ENCODE measurements around the gene ATP6V0E1.

The ATP6V0E1 gene

GRCh38 chr5:173055042-173055721 lies 71.6 kb downstream of the ATP6V0E1 start:
- TF ChIP-seq GATA2 (IDR thresholded peaks at IDR 0.05; ENCODE audit: low read depth, low read length) (no peak), GATA3 (IDR thresholded peaks at IDR 0.05; ENCODE audit: low read depth, low read length) (no peak)

- TF ChIP-seq GATA3 (IDR thresholded peaks at IDR 0.05; ENCODE audit: low read depth, low read length) = no peak
- no peak for TF ChIP-seq GATA2 (IDR thresholded peaks at IDR 0.05; ENCODE audit: low read depth, low read length)
These were observed 72.1 kb downstream of the ATP6V0E1 start for GRCh38 chr5:173055722-173055982.

- TF ChIP-seq GATA3 (IDR thresholded peaks at IDR 0.05; ENCODE audit: low read depth, low read length) = no peak
- no peak for TF ChIP-seq GATA2 (IDR thresholded peaks at IDR 0.05; ENCODE audit: low read depth, low read length)
These were observed 72.6 kb downstream of the ATP6V0E1 start, which contains the start of gene CREBRF for GRCh38 chr5:173055983-173056782. Gene CREBRF (plus strand): TSS chr5:173056352. CDS start chr5:173080776, 24,424 bp downstream.

- TF ChIP-seq GATA3 (IDR thresholded peaks at IDR 0.05; ENCODE audit: low read depth, low read length) (no peak), GATA2 (IDR thresholded peaks at IDR 0.05; ENCODE audit: low read depth, low read length) (no peak)
These were observed 73.2 kb downstream of the ATP6V0E1 start for GRCh38 chr5:173056783-173057061.

- TF ChIP-seq GATA2 (IDR thresholded peaks at IDR 0.05; ENCODE audit: low read depth, low read length) (no peak), GATA3 (IDR thresholded peaks at IDR 0.05; ENCODE audit: low read depth, low read length) (no peak)
These were observed 73.7 kb downstream of the ATP6V0E1 start for GRCh38 chr5:173057062-173057924.

- TF ChIP-seq GATA3 (IDR thresholded peaks at IDR 0.05; ENCODE audit: low read depth, low read length) = no peak
- no peak for TF ChIP-seq GATA2 (IDR thresholded peaks at IDR 0.05; ENCODE audit: low read depth, low read length)
These were observed 78.6 kb downstream of the ATP6V0E1 start for GRCh38 chr5:173062141-173062540.

GRCh38 chr5:173065155-173065554 lies 81.6 kb downstream of the ATP6V0E1 start:
- no peak for TF ChIP-seq GATA2 (IDR thresholded peaks at IDR 0.05; ENCODE audit: low read depth, low read length)

GRCh38 chr5:173069671-173070070 lies 86.1 kb downstream of the ATP6V0E1 start:
- TF ChIP-seq GATA2 (IDR thresholded peaks at IDR 0.05; ENCODE audit: low read depth, low read length) (no peak), GATA3 (IDR thresholded peaks at IDR 0.05; ENCODE audit: low read depth, low read length) (no peak)

- TF ChIP-seq GATA2 (IDR thresholded peaks at IDR 0.05; ENCODE audit: low read depth, low read length) (no peak), GATA3 (IDR thresholded peaks at IDR 0.05; ENCODE audit: low read depth, low read length) (no peak)
These were observed 91.7 kb downstream of the ATP6V0E1 start for GRCh38 chr5:173075137-173075843.

GRCh38 chr5:173075970-173076369 lies 92.4 kb downstream of the ATP6V0E1 start:
- TF ChIP-seq GATA3 (IDR thresholded peaks at IDR 0.05; ENCODE audit: low read depth, low read length) (no peak), GATA2 (IDR thresholded peaks at IDR 0.05; ENCODE audit: low read depth, low read length) (no peak)

GRCh38 chr5:173078878-173079277 lies 95.3 kb downstream of the ATP6V0E1 start:
- no peak for TF ChIP-seq GATA2 (IDR thresholded peaks at IDR 0.05; ENCODE audit: low read depth, low read length)
- no peak for TF ChIP-seq GATA3 (IDR thresholded peaks at IDR 0.05; ENCODE audit: low read depth, low read length)
